Measurements from ENCODE around the gene SERAC1. TPM values are rescaled to one million over a fixed set of nuclear protein-coding genes. Genes with fewer than 3 reads are reported as not detected.

SERAC1 gene
- total RNA-seq, 6 experiments from 2014 or later = 5.2 to 7.0 (median 6.1) TPM

- DNase-seq = no peak
- no peaks in the 10 kb centered on the region for H3K9me3 Mint-ChIP-seq
- peaks cover 27% of the 10 kb centered on the region for H3K4me1 Mint-ChIP-seq (ENCODE audit: low read depth)
- TF ChIP-seq, protein P1, sequence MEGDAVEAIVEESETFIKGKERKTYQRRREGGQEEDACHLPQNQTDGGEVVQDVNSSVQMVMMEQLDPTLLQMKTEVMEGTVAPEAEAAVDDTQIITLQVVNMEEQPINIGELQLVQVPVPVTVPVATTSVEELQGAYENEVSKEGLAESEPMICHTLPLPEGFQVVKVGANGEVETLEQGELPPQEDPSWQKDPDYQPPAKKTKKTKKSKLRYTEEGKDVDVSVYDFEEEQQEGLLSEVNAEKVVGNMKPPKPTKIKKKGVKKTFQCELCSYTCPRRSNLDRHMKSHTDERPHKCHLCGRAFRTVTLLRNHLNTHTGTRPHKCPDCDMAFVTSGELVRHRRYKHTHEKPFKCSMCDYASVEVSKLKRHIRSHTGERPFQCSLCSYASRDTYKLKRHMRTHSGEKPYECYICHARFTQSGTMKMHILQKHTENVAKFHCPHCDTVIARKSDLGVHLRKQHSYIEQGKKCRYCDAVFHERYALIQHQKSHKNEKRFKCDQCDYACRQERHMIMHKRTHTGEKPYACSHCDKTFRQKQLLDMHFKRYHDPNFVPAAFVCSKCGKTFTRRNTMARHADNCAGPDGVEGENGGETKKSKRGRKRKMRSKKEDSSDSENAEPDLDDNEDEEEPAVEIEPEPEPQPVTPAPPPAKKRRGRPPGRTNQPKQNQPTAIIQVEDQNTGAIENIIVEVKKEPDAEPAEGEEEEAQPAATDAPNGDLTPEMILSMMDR (IDR thresholded peaks at IDR 0.05) = no peak
- H3K27me3 Mint-ChIP-seq (ENCODE audit: insufficient read depth) = peaks cover 10% of the 10 kb centered on the region; the same call in 1 of the 2 replicates
- H3K4me3 Mint-ChIP-seq = peak overlapping the region; percentile 43; the same call in 1 of the 2 replicates
- peak overlapping the region; percentile 49; the same call in 1 of the 2 replicates for H3K27ac Mint-ChIP-seq
- no peaks in the 10 kb centered on the region; the same call in 1 of the 2 replicates for H3K36me3 Mint-ChIP-seq (ENCODE audit: low read depth)
Measured at GRCh38 chr6:158206740-158207421, 38.8 kb upstream of the SERAC1 start.

DNA sequence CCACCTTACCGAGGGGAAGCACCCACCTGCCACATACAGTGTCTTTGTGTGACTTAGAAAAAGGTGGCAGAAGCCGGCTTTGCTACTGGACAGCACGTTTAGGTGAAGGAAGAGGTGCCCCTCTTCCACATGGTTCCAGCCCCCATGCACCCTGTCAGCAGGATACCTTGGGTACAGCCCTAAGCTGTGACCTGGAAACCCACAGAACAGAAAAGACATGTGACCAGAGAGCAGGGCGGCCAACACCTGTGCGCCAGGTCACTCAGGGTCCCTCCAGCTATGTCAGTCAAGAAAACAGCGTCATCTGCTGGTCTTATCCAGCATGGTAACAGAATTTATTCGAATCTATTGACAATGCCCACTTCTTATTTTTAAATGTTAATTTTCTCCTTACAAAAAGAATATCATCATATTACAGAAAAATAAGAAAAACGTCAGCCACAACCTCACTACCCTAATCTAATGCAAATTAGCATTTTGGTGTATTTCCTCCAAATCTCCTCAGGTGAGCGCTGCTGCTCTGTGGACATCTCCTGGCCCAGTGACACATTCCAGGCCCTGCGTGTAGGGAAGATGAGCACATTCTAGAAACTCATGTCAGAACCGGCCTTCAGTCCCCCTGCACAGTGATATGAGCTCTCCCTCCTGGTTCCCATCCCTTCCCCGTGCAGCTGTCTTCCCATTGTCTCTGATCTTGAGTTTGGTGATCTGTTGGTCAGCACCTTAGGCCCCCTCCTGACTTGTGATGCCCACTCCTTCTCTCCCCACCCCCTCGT is 37.3 kb upstream of the SERAC1 start:
- Mint-ChIP-seq H3K27ac (no peak overlapping the region), H3K27me3 (ENCODE audit: insufficient read depth) (peaks cover 5% of the 10 kb centered on the region; the same call in 1 of the 2 replicates), H3K4me3 (no peak overlapping the region), H3K9me3 (no peaks in the 10 kb centered on the region), H3K36me3 (ENCODE audit: low read depth) (no peaks in the 10 kb centered on the region; the same call in 1 of the 2 replicates), H3K4me1 (ENCODE audit: low read depth) (peaks cover 17% of the 10 kb centered on the region)
- no peak for DNase-seq
- TF ChIP-seq, protein P1 (IDR thresholded peaks at IDR 0.05) = peak; percentile 84

GRCh38 chr6:158198461-158198860 is 30.4 kb upstream of the SERAC1 start:
- Mint-ChIP-seq H3K4me3 (no peak overlapping the region), H3K27me3 (ENCODE audit: insufficient read depth) (no peaks in the 10 kb centered on the region), H3K27ac (no peak overlapping the region), H3K4me1 (ENCODE audit: low read depth) (no peaks in the 10 kb centered on the region), H3K36me3 (ENCODE audit: low read depth) (peaks cover 13% of the 10 kb centered on the region; the same call in 1 of the 2 replicates), H3K9me3 (no peaks in the 10 kb centered on the region)
- TF ChIP-seq, protein P1 (IDR thresholded peaks at IDR 0.05) = no peak
- no peak for DNase-seq

GRCh38 chr6:158194487-158195280 is 26.6 kb upstream of the SERAC1 start:
- no peak for DNase-seq
- no peak overlapping the region for H3K4me3 Mint-ChIP-seq
- peaks cover 13% of the 10 kb centered on the region; the same call in 1 of the 2 replicates for H3K36me3 Mint-ChIP-seq (ENCODE audit: low read depth)
- no peaks in the 10 kb centered on the region for H3K27me3 Mint-ChIP-seq (ENCODE audit: insufficient read depth)
- no peaks in the 10 kb centered on the region for H3K9me3 Mint-ChIP-seq
- H3K27ac Mint-ChIP-seq = no peak overlapping the region
- H3K4me1 Mint-ChIP-seq (ENCODE audit: low read depth) = no peaks in the 10 kb centered on the region
- TF ChIP-seq, protein P1 (IDR thresholded peaks at IDR 0.05) = no peak

DNA sequence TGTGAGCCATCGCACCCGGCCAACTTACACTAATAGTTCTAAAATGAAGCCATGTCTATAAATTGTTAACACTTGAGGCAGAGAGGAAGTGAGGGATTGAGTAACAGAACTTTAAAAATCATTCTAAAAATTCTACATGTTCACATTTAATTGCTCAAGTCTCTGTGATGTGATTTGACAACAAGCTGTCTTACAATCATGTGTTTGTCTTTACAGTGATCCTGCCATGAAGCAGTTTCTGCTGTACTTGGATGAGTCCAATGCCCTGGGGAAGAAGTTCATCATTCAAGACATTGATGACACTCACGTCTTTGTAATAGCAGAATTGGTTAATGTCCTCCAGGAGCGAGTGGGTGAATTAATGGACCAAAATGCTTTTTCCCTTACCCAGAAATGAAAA is 23.7 kb upstream of the SERAC1 start:
- DNase-seq = no peak
- H3K27me3 Mint-ChIP-seq (ENCODE audit: insufficient read depth) = no peaks in the 10 kb centered on the region
- H3K4me3 Mint-ChIP-seq = no peak overlapping the region
- no peaks in the 10 kb centered on the region for H3K9me3 Mint-ChIP-seq
- no peaks in the 10 kb centered on the region for H3K4me1 Mint-ChIP-seq (ENCODE audit: low read depth)
- H3K36me3 Mint-ChIP-seq (ENCODE audit: low read depth) = peaks cover 12% of the 10 kb centered on the region
- H3K27ac Mint-ChIP-seq = no peak overlapping the region
- TF ChIP-seq, protein P1 (IDR thresholded peaks at IDR 0.05) = no peak

Data from HFFc6 (cell line).